ENCODE data around the gene TRAF7.

TRAF7 gene

GRCh38 chr16:2204416-2205103 is 49.0 kb downstream of the TRAF7 start:
- no peak for DNase-seq

GRCh38 chr16:2205104-2205966 is 49.8 kb downstream of the TRAF7 start, which contains the start of gene MLST8:
TSS of gene MLST8 (plus strand) at chr16:2205454. CDS start at chr16:2206086, 632 bp downstream.
- peak; percentile 92 for DNase-seq

- no peak for DNase-seq
Observed at GRCh38 chr16:2205967-2206313, 50.4 kb downstream of the TRAF7 start.

GRCh38 chr16:2206420-2206779 is 50.8 kb downstream of the TRAF7 start:
- DNase-seq, result no peak

GRCh38 chr16:2206780-2207433 is 51.3 kb downstream of the TRAF7 start:
- DNase-seq, result no peak

GRCh38 chr16:2207872-2208271 is 52.3 kb downstream of the TRAF7 start:
- no peak for DNase-seq

- no peak for DNase-seq
Observed at GRCh38 chr16:2208308-2208707, 52.7 kb downstream of the TRAF7 start.

- no peak for DNase-seq
Observed at GRCh38 chr16:2208772-2209171, 53.2 kb downstream of the TRAF7 start.

GRCh38 chr16:2209258-2210008 is 53.9 kb downstream of the TRAF7 start:
- DNase-seq, result no peak

- DNase-seq, result no peak
Observed at GRCh38 chr16:2210009-2210332, 54.4 kb downstream of the TRAF7 start.

GRCh38 chr16:2210386-2211365 is 55.1 kb downstream of the TRAF7 start, which contains the start of gene BRICD5:
TSS of gene BRICD5 (minus strand) at chr16:2210863. CDS start at chr16:2210833, 30 bp downstream.
- DNase-seq, result no peak

GRCh38 chr16:2211923-2212347 is 56.4 kb downstream of the TRAF7 start:
- DNase-seq, result no peak

- DNase-seq, result no peak
Observed at GRCh38 chr16:2212362-2213324, 57.1 kb downstream of the TRAF7 start.

GRCh38 chr16:2213817-2214718 is 58.5 kb downstream of the TRAF7 start:
- no peak for DNase-seq

GRCh38 chr16:2214719-2214968 is 59.1 kb downstream of the TRAF7 start, which contains the start of gene PGP:
TSS of gene PGP (minus strand) at chr16:2214840. CDS start at chr16:2214777, 63 bp downstream.
- no peak for DNase-seq

- no peak for DNase-seq
Observed at GRCh38 chr16:2216330-2216729, 60.7 kb downstream of the TRAF7 start.

- peak; percentile 96 for DNase-seq
Observed at GRCh38 chr16:2223221-2223941, 67.8 kb downstream of the TRAF7 start, which contains the start of gene E4F1. TSS of gene E4F1 (plus strand) at chr16:2223591. CDS start at chr16:2223614, 23 bp downstream.

GRCh38 chr16:2223942-2224486 is 68.4 kb downstream of the TRAF7 start:
- no peak for DNase-seq

Data from GOT3 (cell line).